Prostate gland (tissue), 2 donors: ENCODE measurements around the gene KRTCAP3. TPM values are rescaled to one million over a fixed set of nuclear protein-coding genes. Genes with fewer than 3 reads are reported as not detected.

Source experiments
- DNase-seq: peaks from one replicate; pipeline ENCODE4 v3.0.0-alpha.2; 2019; ENCODE audit warnings: low spot score
- H3K27ac ChIP-seq, 2 donors: fragments of 200-600 bp; sonication (generic); 2 replicates each; pipeline ENCODE4 v1.5.1; 2017 to 2019
- H3K27me3 ChIP-seq: fragments of 200-600 bp; sonication (generic); replicated peaks from 2 replicates; pipeline ENCODE4 v1.5.1; 2019; ENCODE audit not compliant: insufficient read depth
- H3K36me3 ChIP-seq, 2 donors: fragments of 200-600 bp; sonication (generic); 1 replicate in 1 of 2; 2 replicates in 1 of 2; pipeline versions ENCODE4 v1.5.1 to v1.8.1; 2017 to 2019
- H3K4me1 ChIP-seq: fragments of 200-600 bp; sonication (generic); replicated peaks from 2 replicates; pipeline ENCODE4 v1.5.1; 2019
- H3K4me3 ChIP-seq, 2 donors: fragments of 200-600 bp; sonication (generic); 2 replicates each; pipeline ENCODE4 v1.5.1; 2017 to 2019
- H3K9me3 ChIP-seq: fragments of 200-600 bp; sonication (generic); 2 replicates; pipeline ENCODE4 v1.5.1; 2017
- POLR2A ChIP-seq: fragments of 450-650 bp; IDR thresholded peaks from one replicate; pipeline ENCODE4 v1.6.1; 2016; ENCODE audit warnings: antibody characterized with exemption, mild to moderate bottlenecking
- POLR2AphosphoS5 ChIP-seq: sonication (generic); formaldehyde crosslinking; IDR thresholded peaks from one replicate; pipeline ENCODE4 v1.6.1; 2017; ENCODE audit warnings: antibody characterized with exemption
- WGBS: methylation state at CpG from one replicate; pipeline ENCODE4 v1.1.5; 2018; 5-methylcytosine and 5-hydroxymethylcytosine counted together
- intact Hi-C: fragments of 100-400 bp; cut with DNase I; formaldehyde crosslinking; loops from one replicate; pipeline ENCODE4 v1.14.2; 2022
- total RNA-seq, 2 donors: library from RNA; depleted of rRNA; stranded (reverse); fragments of >200 nt; gene quantifications; one replicate each; pipeline ENCODE4 v1.1.0, GENCODE V29; 2016
- TF ChIP-seq, protein P1 (sequence below), 4 experiments: fragments of 200-600 bp in 2 of 4; fragments of 450-650 bp in 2 of 4; sonication (generic) in 2 of 4; IDR thresholded peaks; 1 replicate in 3 of 4; 2 replicates in 1 of 4; pipeline ENCODE4 v1.5.1; 2016 to 2019; ENCODE audit warnings: antibody characterized with exemption in 4 of 4, mild to moderate bottlenecking in 2 of 4, moderate library complexity in 2 of 4

KRTCAP3 gene
- total RNA-seq, 2 donors from 2014 or later: 31.4 to 147 TPM

DNA sequence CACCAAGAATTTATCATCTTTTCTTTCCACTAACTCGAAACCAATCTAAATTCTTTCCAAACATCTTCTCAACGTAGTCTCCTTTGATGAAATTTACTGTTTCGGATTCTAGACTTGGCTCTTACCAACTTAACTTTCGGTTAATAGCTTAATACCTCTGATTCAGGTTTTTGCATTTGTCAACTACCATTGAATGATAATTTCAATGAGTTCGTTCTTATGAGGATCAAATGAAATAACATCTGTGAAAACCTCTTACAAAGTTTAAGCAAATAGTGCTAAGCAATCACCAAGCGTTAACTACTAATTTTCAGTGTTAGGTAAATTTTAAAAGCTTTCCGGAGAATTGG is 14.3 kb upstream of the KRTCAP3 start:
- intact Hi-C loops: loop anchor here (2.0 kb wide), 1 partner anchor 19 kb away; the partner anchor contains the start of gene PPM1G
- H3K27ac ChIP-seq: peak overlapping the region; percentile 99 to 100
- H3K4me3 ChIP-seq: peak overlapping the region; percentile 97 to 98
- TF ChIP-seq, protein P1, sequence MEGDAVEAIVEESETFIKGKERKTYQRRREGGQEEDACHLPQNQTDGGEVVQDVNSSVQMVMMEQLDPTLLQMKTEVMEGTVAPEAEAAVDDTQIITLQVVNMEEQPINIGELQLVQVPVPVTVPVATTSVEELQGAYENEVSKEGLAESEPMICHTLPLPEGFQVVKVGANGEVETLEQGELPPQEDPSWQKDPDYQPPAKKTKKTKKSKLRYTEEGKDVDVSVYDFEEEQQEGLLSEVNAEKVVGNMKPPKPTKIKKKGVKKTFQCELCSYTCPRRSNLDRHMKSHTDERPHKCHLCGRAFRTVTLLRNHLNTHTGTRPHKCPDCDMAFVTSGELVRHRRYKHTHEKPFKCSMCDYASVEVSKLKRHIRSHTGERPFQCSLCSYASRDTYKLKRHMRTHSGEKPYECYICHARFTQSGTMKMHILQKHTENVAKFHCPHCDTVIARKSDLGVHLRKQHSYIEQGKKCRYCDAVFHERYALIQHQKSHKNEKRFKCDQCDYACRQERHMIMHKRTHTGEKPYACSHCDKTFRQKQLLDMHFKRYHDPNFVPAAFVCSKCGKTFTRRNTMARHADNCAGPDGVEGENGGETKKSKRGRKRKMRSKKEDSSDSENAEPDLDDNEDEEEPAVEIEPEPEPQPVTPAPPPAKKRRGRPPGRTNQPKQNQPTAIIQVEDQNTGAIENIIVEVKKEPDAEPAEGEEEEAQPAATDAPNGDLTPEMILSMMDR (IDR thresholded peaks at IDR 0.05): no peak
- TF ChIP-seq POLR2AphosphoS5: no peak
- no peaks in the 10 kb centered on the region for H3K27me3 ChIP-seq
- no peaks in the 10 kb centered on the region for H3K36me3 ChIP-seq
- H3K4me1 ChIP-seq: peaks cover 4% of the 10 kb centered on the region
- WGBS: 5% methylated on average over 7 of the region's 7 CpGs
- no peaks in the 10 kb centered on the region for H3K9me3 ChIP-seq
- DNase-seq: no peak

DNA sequence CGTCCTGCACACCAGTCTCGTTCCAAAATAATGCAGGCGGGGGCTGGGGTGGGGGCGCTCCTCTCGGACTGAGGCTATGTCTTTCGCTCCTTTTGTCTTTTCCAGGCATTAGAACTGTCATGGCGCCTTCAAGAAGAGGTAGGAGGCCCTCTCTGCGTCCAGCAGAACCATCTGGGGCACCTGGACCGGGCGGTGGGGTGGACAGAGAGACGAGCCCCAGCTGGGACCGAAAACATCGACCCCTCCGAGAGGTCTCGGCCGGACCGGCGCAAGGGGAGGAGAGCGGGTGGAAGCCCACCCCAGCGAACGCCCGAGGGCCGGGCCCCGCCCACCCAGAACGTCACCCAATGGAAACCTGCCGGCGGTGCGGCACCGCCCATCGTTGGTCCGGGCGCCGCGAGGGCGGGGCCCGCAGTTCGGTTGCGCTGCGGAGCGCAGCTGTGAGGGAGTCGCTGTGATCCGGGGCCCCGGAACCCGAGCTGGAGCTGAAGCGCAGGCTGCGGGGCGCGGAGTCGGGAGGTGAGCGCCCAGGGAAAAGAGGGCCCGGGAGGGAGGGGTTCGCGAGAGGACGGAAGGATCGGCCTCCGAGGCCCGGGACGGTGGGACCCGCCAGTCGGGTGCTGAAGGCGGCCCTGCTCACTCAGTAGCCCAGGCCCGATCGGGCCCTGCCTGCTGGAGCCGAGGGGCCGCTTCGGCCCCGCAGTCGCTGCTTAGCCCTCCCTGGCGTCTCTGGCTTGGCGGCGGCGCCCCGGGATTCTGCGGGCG is 13.8 kb upstream of the KRTCAP3 start, which contains the start of gene NRBP1:
NRBP1 (plus strand) TSS at position 419 of the 765 bp plus-strand sequence. CDS start 4,643 bp downstream, outside the sequence.
- peak within 1 kb of the TSS; percentile 97 to 98 for H3K4me3 ChIP-seq
- intact Hi-C loops: loop anchor here (2.0 kb wide), 1 partner anchor 20 kb away; the partner anchor contains the start of gene PPM1G
- no peaks in the 10 kb centered on the region for H3K27me3 ChIP-seq
- peak within 1 kb of the TSS; percentile 99 to 100 for H3K27ac ChIP-seq
- WGBS: under 1% methylated on average over 60 of the region's 75 CpGs
- peaks cover 0 to 2% of the 10 kb centered on the region in 2 donors for H3K36me3 ChIP-seq
- TF ChIP-seq POLR2A: peak; percentile 96
- TF ChIP-seq POLR2AphosphoS5: peak; percentile 93
- TF ChIP-seq, protein P1 (IDR thresholded peaks at IDR 0.05): peak in 1 of 4 experiments; percentile 3
- no peaks in the 10 kb centered on the region for H3K9me3 ChIP-seq
- peaks cover 4% of the 10 kb centered on the region for H3K4me1 ChIP-seq
- DNase-seq: peak; percentile 93

DNA sequence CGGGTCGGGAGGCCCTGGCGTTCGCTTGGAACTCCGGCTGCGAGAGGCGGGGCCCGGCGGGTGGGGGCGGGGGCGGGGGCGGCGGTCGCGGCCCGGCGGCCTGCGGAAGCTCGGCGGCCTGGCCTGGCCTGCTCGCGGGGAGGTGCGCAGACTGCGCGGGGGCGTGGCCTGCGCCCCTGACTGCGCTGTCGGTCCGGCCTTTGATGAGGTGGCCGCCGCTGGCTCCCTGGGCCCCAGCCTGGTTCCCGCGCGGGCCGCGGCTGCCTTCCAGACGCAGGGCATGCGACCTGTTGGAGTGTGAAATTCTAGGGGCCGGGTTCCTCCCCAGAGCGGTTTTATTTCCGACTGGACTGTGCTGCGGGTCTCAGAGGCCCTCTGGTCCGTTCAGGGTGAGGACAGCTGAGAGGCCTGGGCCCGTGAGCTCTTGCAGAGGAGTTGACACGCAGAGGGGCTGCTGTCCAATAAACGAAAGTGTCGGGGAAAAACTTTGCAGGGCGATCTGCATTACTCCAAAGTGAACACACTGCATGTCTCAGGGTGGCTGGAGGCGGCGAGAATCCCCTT is 13.1 kb upstream of the KRTCAP3 start:
- peak overlapping the region; percentile 97 to 98 for H3K4me3 ChIP-seq
- peaks cover 4% of the 10 kb centered on the region for H3K4me1 ChIP-seq
- no peaks in the 10 kb centered on the region for H3K9me3 ChIP-seq
- DNase-seq: peak; percentile 75
- peak; percentile 39 for TF ChIP-seq POLR2A
- TF ChIP-seq POLR2AphosphoS5: no peak
- TF ChIP-seq, protein P1 (IDR thresholded peaks at IDR 0.05): no peak
- peak overlapping the region; percentile 99 to 100 for H3K27ac ChIP-seq
- intact Hi-C loops: loop anchor here (2.0 kb wide), 1 partner anchor 20 kb away; the partner anchor contains the start of gene PPM1G
- H3K27me3 ChIP-seq: no peaks in the 10 kb centered on the region
- peaks cover 0 to 8% of the 10 kb centered on the region in 2 donors for H3K36me3 ChIP-seq
- WGBS: 1% methylated on average over 19 of the region's 51 CpGs

DNA sequence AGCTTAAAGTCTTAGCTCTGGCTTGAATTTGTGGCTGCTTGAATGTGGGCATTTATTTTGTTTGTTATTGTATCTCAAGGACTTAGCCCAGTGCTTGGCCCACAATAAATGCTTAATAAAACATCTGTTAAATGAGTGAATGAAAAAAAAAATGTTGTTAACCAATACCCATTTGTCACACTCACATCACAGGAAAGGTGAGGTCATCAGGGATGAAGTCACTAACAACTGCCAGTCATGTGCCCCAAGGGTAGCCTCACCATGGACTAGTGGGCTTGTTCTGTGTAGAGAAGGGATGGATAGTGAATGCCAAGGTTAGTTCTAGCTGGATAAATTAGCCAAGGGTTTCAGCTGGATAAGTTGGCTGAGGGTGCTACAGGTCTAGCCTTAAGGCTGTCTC is 10.8 kb upstream of the KRTCAP3 start:
- Histone ChIP-seq H3K4me1 (peaks cover 4% of the 10 kb centered on the region), H3K4me3 (no peak overlapping the region), H3K27me3 (no peaks in the 10 kb centered on the region), H3K27ac (no peak overlapping the region), H3K9me3 (no peaks in the 10 kb centered on the region), H3K36me3 (peaks cover 0 to 15% of the 10 kb centered on the region in 2 donors)
- intact Hi-C loops: no loop called here
- DNase-seq: no peak
- TF ChIP-seq, protein P1 (IDR thresholded peaks at IDR 0.05): no peak
- TF ChIP-seq POLR2AphosphoS5: no peak
- no peak for TF ChIP-seq POLR2A
